ENCODE data around the gene GPC3.

The GPC3 gene

GRCh38 chrX:133881007-133881406, 104.4 kb downstream of the GPC3 start:
- DNase-seq = no peak

- DNase-seq = no peak
Measured at GRCh38 chrX:133880032-133880443, 105.4 kb downstream of the GPC3 start.

- DNase-seq = no peak
Measured at GRCh38 chrX:133878710-133879109, 106.7 kb downstream of the GPC3 start.

- DNase-seq = no peak
Measured at GRCh38 chrX:133876646-133877045, 108.7 kb downstream of the GPC3 start.

- DNase-seq = no peak
Measured at GRCh38 chrX:133869270-133869669, 116.1 kb downstream of the GPC3 start.

GRCh38 chrX:133868682-133869081, 116.7 kb downstream of the GPC3 start:
- no peak for DNase-seq

GRCh38 chrX:133868250-133868649, 117.1 kb downstream of the GPC3 start:
- DNase-seq = no peak

- DNase-seq = no peak
Measured at GRCh38 chrX:133865761-133866471, 119.5 kb downstream of the GPC3 start.

GRCh38 chrX:133864236-133864635, 121.2 kb downstream of the GPC3 start:
- no peak for DNase-seq

- DNase-seq = no peak
Measured at GRCh38 chrX:133859860-133860259, 125.5 kb downstream of the GPC3 start.

GRCh38 chrX:133859336-133859735, 126.1 kb downstream of the GPC3 start:
- DNase-seq = no peak

- no peak for DNase-seq
Measured at GRCh38 chrX:133857640-133858269, 127.6 kb downstream of the GPC3 start.

- DNase-seq = no peak
Measured at GRCh38 chrX:133856819-133857218, 128.6 kb downstream of the GPC3 start.

- DNase-seq = no peak
Measured at GRCh38 chrX:133854290-133854689, 131.1 kb downstream of the GPC3 start.

GRCh38 chrX:133852837-133853356, 132.5 kb downstream of the GPC3 start:
- no peak for DNase-seq

- no peak for DNase-seq
Measured at GRCh38 chrX:133852401-133852800, 133.0 kb downstream of the GPC3 start.

- DNase-seq = no peak
Measured at GRCh38 chrX:133850399-133850798, 135.0 kb downstream of the GPC3 start.

- no peak for DNase-seq
Measured at GRCh38 chrX:133849676-133850075, 135.7 kb downstream of the GPC3 start.

- no peak for DNase-seq
Measured at GRCh38 chrX:133847340-133847994, 137.9 kb downstream of the GPC3 start.

- no peak for DNase-seq
Measured at GRCh38 chrX:133846311-133846710, 139.1 kb downstream of the GPC3 start.

- DNase-seq = no peak
Measured at GRCh38 chrX:133840415-133840814, 145.0 kb downstream of the GPC3 start.

GRCh38 chrX:133838761-133839676, 146.4 kb downstream of the GPC3 start:
- DNase-seq = peak; percentile 1

- no peak for DNase-seq
Measured at GRCh38 chrX:133837091-133837490, 148.3 kb downstream of the GPC3 start.

Data from stimulated activated CD4-positive, alpha-beta T cell treated with anti-CD3 and anti-CD28 coated beads, Interleukin-4, amount 100 ng/mL, for 1 hour (primary cell).